ENCODE measurements around the gene MACROD2.

DNA sequence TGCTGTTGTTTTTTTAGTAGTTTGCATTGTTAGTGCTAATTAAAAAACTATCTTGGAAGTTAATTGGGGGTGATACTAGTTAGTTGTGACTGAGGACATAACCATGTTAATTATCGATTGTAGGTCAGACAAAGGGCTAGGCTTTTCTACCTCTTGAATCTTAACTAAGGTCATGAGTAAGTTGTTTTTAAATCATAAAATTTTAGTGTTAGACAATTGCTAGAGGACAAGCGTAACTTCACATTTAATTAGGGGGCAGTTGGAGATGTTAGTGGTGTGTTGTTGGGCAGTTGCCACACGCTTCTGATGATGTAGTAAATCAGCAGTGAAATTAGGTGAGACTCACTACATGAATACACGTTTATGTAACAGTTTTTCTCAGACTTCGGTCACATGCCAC lies 961.2 kb downstream of the MACROD2 start:
- TF ChIP-seq, protein P1, sequence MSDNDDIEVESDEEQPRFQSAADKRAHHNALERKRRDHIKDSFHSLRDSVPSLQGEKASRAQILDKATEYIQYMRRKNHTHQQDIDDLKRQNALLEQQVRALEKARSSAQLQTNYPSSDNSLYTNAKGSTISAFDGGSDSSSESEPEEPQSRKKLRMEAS (IDR thresholded peaks at IDR 0.05): no peak
- TF ChIP-seq POLR2A (IDR thresholded peaks at IDR 0.05; ENCODE audit: borderline replicate concordance, extremely low read depth, insufficient read depth, insufficient read length) (no peak), EZH2phosphoT487 (IDR thresholded peaks at IDR 0.05; ENCODE audit: borderline replicate concordance) (no peak), ZNF274 (IDR thresholded peaks at IDR 0.05; ENCODE audit: low read depth, low read length) (no peak), RAD21 (IDR thresholded peaks at IDR 0.05; ENCODE audit: low read depth) (no peak), TCF7L2 (IDR thresholded peaks at IDR 0.05; ENCODE audit: borderline replicate concordance, extremely low read depth, insufficient read depth, insufficient read length) (no peak), POLR2AphosphoS5 (IDR thresholded peaks at IDR 0.05; ENCODE audit: low read depth, low read length) (no peak), SIN3A (IDR thresholded peaks at IDR 0.05; ENCODE audit: low read depth) (no peak), SP1 (IDR thresholded peaks at IDR 0.05; ENCODE audit: low read depth) (no peak), EGR1 (IDR thresholded peaks at IDR 0.05; ENCODE audit: low read depth) (no peak), EZH2 (IDR thresholded peaks at IDR 0.05) (no peak)
- TF ChIP-seq, protein P2, sequence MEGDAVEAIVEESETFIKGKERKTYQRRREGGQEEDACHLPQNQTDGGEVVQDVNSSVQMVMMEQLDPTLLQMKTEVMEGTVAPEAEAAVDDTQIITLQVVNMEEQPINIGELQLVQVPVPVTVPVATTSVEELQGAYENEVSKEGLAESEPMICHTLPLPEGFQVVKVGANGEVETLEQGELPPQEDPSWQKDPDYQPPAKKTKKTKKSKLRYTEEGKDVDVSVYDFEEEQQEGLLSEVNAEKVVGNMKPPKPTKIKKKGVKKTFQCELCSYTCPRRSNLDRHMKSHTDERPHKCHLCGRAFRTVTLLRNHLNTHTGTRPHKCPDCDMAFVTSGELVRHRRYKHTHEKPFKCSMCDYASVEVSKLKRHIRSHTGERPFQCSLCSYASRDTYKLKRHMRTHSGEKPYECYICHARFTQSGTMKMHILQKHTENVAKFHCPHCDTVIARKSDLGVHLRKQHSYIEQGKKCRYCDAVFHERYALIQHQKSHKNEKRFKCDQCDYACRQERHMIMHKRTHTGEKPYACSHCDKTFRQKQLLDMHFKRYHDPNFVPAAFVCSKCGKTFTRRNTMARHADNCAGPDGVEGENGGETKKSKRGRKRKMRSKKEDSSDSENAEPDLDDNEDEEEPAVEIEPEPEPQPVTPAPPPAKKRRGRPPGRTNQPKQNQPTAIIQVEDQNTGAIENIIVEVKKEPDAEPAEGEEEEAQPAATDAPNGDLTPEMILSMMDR (IDR thresholded peaks at IDR 0.05 in 2 of 3, conservative IDR thresholded peaks at IDR 0.05 in 1 of 3; ENCODE audit: borderline replicate concordance in 1 of 3, insufficient read depth in 1 of 3, low read depth in 2 of 3, low read length in 2 of 3): no peak
- TF ChIP-seq, protein P3, sequence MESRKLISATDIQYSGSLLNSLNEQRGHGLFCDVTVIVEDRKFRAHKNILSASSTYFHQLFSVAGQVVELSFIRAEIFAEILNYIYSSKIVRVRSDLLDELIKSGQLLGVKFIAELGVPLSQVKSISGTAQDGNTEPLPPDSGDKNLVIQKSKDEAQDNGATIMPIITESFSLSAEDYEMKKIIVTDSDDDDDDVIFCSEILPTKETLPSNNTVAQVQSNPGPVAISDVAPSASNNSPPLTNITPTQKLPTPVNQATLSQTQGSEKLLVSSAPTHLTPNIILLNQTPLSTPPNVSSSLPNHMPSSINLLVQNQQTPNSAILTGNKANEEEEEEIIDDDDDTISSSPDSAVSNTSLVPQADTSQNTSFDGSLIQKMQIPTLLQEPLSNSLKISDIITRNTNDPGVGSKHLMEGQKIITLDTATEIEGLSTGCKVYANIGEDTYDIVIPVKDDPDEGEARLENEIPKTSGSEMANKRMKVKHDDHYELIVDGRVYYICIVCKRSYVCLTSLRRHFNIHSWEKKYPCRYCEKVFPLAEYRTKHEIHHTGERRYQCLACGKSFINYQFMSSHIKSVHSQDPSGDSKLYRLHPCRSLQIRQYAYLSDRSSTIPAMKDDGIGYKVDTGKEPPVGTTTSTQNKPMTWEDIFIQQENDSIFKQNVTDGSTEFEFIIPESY (IDR thresholded peaks at IDR 0.05; ENCODE audit: extremely low read depth, insufficient replicate concordance, low read length): no peak
- TF ChIP-seq, protein P4, sequence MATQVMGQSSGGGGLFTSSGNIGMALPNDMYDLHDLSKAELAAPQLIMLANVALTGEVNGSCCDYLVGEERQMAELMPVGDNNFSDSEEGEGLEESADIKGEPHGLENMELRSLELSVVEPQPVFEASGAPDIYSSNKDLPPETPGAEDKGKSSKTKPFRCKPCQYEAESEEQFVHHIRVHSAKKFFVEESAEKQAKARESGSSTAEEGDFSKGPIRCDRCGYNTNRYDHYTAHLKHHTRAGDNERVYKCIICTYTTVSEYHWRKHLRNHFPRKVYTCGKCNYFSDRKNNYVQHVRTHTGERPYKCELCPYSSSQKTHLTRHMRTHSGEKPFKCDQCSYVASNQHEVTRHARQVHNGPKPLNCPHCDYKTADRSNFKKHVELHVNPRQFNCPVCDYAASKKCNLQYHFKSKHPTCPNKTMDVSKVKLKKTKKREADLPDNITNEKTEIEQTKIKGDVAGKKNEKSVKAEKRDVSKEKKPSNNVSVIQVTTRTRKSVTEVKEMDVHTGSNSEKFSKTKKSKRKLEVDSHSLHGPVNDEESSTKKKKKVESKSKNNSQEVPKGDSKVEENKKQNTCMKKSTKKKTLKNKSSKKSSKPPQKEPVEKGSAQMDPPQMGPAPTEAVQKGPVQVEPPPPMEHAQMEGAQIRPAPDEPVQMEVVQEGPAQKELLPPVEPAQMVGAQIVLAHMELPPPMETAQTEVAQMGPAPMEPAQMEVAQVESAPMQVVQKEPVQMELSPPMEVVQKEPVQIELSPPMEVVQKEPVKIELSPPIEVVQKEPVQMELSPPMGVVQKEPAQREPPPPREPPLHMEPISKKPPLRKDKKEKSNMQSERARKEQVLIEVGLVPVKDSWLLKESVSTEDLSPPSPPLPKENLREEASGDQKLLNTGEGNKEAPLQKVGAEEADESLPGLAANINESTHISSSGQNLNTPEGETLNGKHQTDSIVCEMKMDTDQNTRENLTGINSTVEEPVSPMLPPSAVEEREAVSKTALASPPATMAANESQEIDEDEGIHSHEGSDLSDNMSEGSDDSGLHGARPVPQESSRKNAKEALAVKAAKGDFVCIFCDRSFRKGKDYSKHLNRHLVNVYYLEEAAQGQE (IDR thresholded peaks at IDR 0.05; ENCODE audit: low read depth): no peak

Data from HCT116 (cell line).